ENCODE results near the gene ANKRD11.
"Not testable (repeated sequence)": the region's sequence is repeated elsewhere in the genome, so short reads cannot be mapped to it uniquely, and the experiment has no call there.

Gene ANKRD11

GRCh38 chr16:89246383-89246902 is 243.9 kb downstream of the ANKRD11 start:
- no peaks in the 10 kb centered on the region for H3K27me3 ChIP-seq (ENCODE audit: low read depth, low read length)
- H3K4me1 ChIP-seq (ENCODE audit: control insufficient read depth in 1 of 2, insufficient read depth in 2 of 2, low read length in 2 of 2) = peaks cover 0 to 9% of the 10 kb centered on the region in 2 donors
- H3K4me3 ChIP-seq (ENCODE audit: low read depth in 1 of 2, low read length in 2 of 2) = peak overlapping the region in 1 of 2 donors; percentile 51
- peaks cover 0 to 3% of the 10 kb centered on the region in 2 donors for H3K9me3 ChIP-seq (ENCODE audit: control insufficient read depth in 1 of 2, low read length in 2 of 2)
- peaks cover 0 to 1% of the 10 kb centered on the region in 2 donors for H3K36me3 ChIP-seq (ENCODE audit: control insufficient read depth in 1 of 2, insufficient read depth in 2 of 2, low read length in 2 of 2)
- no peak overlapping the region for H3K27ac ChIP-seq (ENCODE audit: low read length)

GRCh38 chr16:89244754-89245153 is 245.6 kb downstream of the ANKRD11 start:
- H3K27me3 ChIP-seq (ENCODE audit: low read depth, low read length) = no peaks in the 10 kb centered on the region
- H3K36me3 ChIP-seq (ENCODE audit: control insufficient read depth in 1 of 2, insufficient read depth in 2 of 2, low read length in 2 of 2) = peaks cover 0 to 5% of the 10 kb centered on the region in 2 donors
- H3K9me3 ChIP-seq (ENCODE audit: control insufficient read depth in 1 of 2, low read length in 2 of 2) = no peaks in the 10 kb centered on the region
- peaks cover 0 to 12% of the 10 kb centered on the region in 2 donors for H3K4me1 ChIP-seq (ENCODE audit: control insufficient read depth in 1 of 2, insufficient read depth in 2 of 2, low read length in 2 of 2)
- H3K27ac ChIP-seq (ENCODE audit: low read length) = no peak overlapping the region
- H3K4me3 ChIP-seq (ENCODE audit: low read depth in 1 of 2, low read length in 2 of 2) = no peak overlapping the region

GRCh38 chr16:89244264-89244663 is 246.1 kb downstream of the ANKRD11 start:
- peaks cover 0 to 12% of the 10 kb centered on the region in 2 donors for H3K4me1 ChIP-seq (ENCODE audit: control insufficient read depth in 1 of 2, insufficient read depth in 2 of 2, low read length in 2 of 2)
- not testable (repeated sequence) for H3K36me3 ChIP-seq (ENCODE audit: control insufficient read depth in 1 of 2, insufficient read depth in 2 of 2, low read length in 2 of 2); H3K27me3 ChIP-seq (ENCODE audit: low read depth, low read length); H3K27ac ChIP-seq (ENCODE audit: low read length); H3K4me3 ChIP-seq (ENCODE audit: low read depth in 1 of 2, low read length in 2 of 2); H3K9me3 ChIP-seq (ENCODE audit: control insufficient read depth in 1 of 2, low read length in 2 of 2)

GRCh38 chr16:89243664-89244063 is 246.7 kb downstream of the ANKRD11 start:
- H3K27me3 ChIP-seq (ENCODE audit: low read depth, low read length) = no peaks in the 10 kb centered on the region
- peaks cover 0 to 5% of the 10 kb centered on the region in 2 donors for H3K36me3 ChIP-seq (ENCODE audit: control insufficient read depth in 1 of 2, insufficient read depth in 2 of 2, low read length in 2 of 2)
- H3K9me3 ChIP-seq (ENCODE audit: control insufficient read depth in 1 of 2, low read length in 2 of 2) = no peaks in the 10 kb centered on the region
- H3K4me1 ChIP-seq (ENCODE audit: control insufficient read depth in 1 of 2, insufficient read depth in 2 of 2, low read length in 2 of 2) = peaks cover 0 to 12% of the 10 kb centered on the region in 2 donors
- no peak overlapping the region for H3K27ac ChIP-seq (ENCODE audit: low read length)
- H3K4me3 ChIP-seq (ENCODE audit: low read depth in 1 of 2, low read length in 2 of 2) = no peak overlapping the region

GRCh38 chr16:89242795-89243200 is 247.6 kb downstream of the ANKRD11 start:
- no peak overlapping the region for H3K27ac ChIP-seq (ENCODE audit: low read length)

GRCh38 chr16:89241187-89242007 is 249.0 kb downstream of the ANKRD11 start:
- Histone ChIP-seq H3K4me1 (ENCODE audit: control insufficient read depth in 1 of 2, insufficient read depth in 2 of 2, low read length in 2 of 2) (peaks cover 0 to 4% of the 10 kb centered on the region in 2 donors), H3K27ac (ENCODE audit: low read length) (peak overlapping the region; percentile 99), H3K27me3 (ENCODE audit: low read depth, low read length) (no peaks in the 10 kb centered on the region), H3K4me3 (ENCODE audit: low read depth in 1 of 2, low read length in 2 of 2) (peak overlapping the region; percentile 73 to 83), H3K36me3 (ENCODE audit: control insufficient read depth in 1 of 2, insufficient read depth in 2 of 2, low read length in 2 of 2) (peaks cover 0 to 5% of the 10 kb centered on the region in 2 donors), H3K9me3 (ENCODE audit: control insufficient read depth in 1 of 2, low read length in 2 of 2) (no peaks in the 10 kb centered on the region)

More at GRCh38 chr16:89242795-89243200, 247.6 kb downstream of the ANKRD11 start:
- no peak overlapping the region for H3K4me3 ChIP-seq (ENCODE audit: low read depth in 1 of 2, low read length in 2 of 2)
- peaks cover 0 to 5% of the 10 kb centered on the region in 2 donors for H3K36me3 ChIP-seq (ENCODE audit: control insufficient read depth in 1 of 2, insufficient read depth in 2 of 2, low read length in 2 of 2)
- H3K4me1 ChIP-seq (ENCODE audit: control insufficient read depth in 1 of 2, insufficient read depth in 2 of 2, low read length in 2 of 2) = peaks cover 0 to 12% of the 10 kb centered on the region in 2 donors
- H3K27me3 ChIP-seq (ENCODE audit: low read depth, low read length) = no peaks in the 10 kb centered on the region
- H3K9me3 ChIP-seq (ENCODE audit: control insufficient read depth in 1 of 2, low read length in 2 of 2) = no peaks in the 10 kb centered on the region

- Histone ChIP-seq H3K4me1 (ENCODE audit: control insufficient read depth in 1 of 2, insufficient read depth in 2 of 2, low read length in 2 of 2) (peaks cover 0 to 3% of the 10 kb centered on the region in 2 donors), H3K9me3 (ENCODE audit: control insufficient read depth in 1 of 2, low read length in 2 of 2) (no peaks in the 10 kb centered on the region), H3K27me3 (ENCODE audit: low read depth, low read length) (no peaks in the 10 kb centered on the region), H3K4me3 (ENCODE audit: low read depth in 1 of 2, low read length in 2 of 2) (no peak overlapping the region), H3K36me3 (ENCODE audit: control insufficient read depth in 1 of 2, insufficient read depth in 2 of 2, low read length in 2 of 2) (peaks cover 8 to 18% of the 10 kb centered on the region in 2 donors), H3K27ac (ENCODE audit: low read length) (no peak overlapping the region)
Measured at GRCh38 chr16:89237733-89238132, 252.6 kb downstream of the ANKRD11 start.

GRCh38 chr16:89233678-89234490 is 256.5 kb downstream of the ANKRD11 start:
- H3K27me3 ChIP-seq (ENCODE audit: low read depth, low read length) = no peaks in the 10 kb centered on the region
- H3K27ac ChIP-seq (ENCODE audit: low read length) = no peak overlapping the region
- H3K36me3 ChIP-seq (ENCODE audit: control insufficient read depth in 1 of 2, insufficient read depth in 2 of 2, low read length in 2 of 2) = peaks cover 26 to 44% of the 10 kb centered on the region in 2 donors

GRCh38 chr16:89232107-89232506 is 258.3 kb downstream of the ANKRD11 start:
- Histone ChIP-seq H3K27ac (ENCODE audit: low read length) (no peak overlapping the region), H3K4me3 (ENCODE audit: low read depth in 1 of 2, low read length in 2 of 2) (no peak overlapping the region), H3K9me3 (ENCODE audit: control insufficient read depth in 1 of 2, low read length in 2 of 2) (peaks cover 0 to 4% of the 10 kb centered on the region in 2 donors), H3K36me3 (ENCODE audit: control insufficient read depth in 1 of 2, insufficient read depth in 2 of 2, low read length in 2 of 2) (peaks cover 41 to 62% of the 10 kb centered on the region in 2 donors), H3K4me1 (ENCODE audit: control insufficient read depth in 1 of 2, insufficient read depth in 2 of 2, low read length in 2 of 2) (no peaks in the 10 kb centered on the region), H3K27me3 (ENCODE audit: low read depth, low read length) (no peaks in the 10 kb centered on the region)

More at GRCh38 chr16:89233678-89234490, 256.5 kb downstream of the ANKRD11 start:
- H3K9me3 ChIP-seq (ENCODE audit: control insufficient read depth in 1 of 2, low read length in 2 of 2) = no peaks in the 10 kb centered on the region
- no peak overlapping the region for H3K4me3 ChIP-seq (ENCODE audit: low read depth in 1 of 2, low read length in 2 of 2)
- no peaks in the 10 kb centered on the region for H3K4me1 ChIP-seq (ENCODE audit: control insufficient read depth in 1 of 2, insufficient read depth in 2 of 2, low read length in 2 of 2)

- H3K27me3 ChIP-seq (ENCODE audit: low read depth, low read length) = no peaks in the 10 kb centered on the region
- no peak overlapping the region for H3K27ac ChIP-seq (ENCODE audit: low read length)
- H3K36me3 ChIP-seq (ENCODE audit: control insufficient read depth in 1 of 2, insufficient read depth in 2 of 2, low read length in 2 of 2) = peaks cover 55 to 79% of the 10 kb centered on the region in 2 donors
- no peak overlapping the region for H3K4me3 ChIP-seq (ENCODE audit: low read depth in 1 of 2, low read length in 2 of 2)
- peaks cover 0 to 4% of the 10 kb centered on the region in 2 donors for H3K9me3 ChIP-seq (ENCODE audit: control insufficient read depth in 1 of 2, low read length in 2 of 2)
- no peaks in the 10 kb centered on the region for H3K4me1 ChIP-seq (ENCODE audit: control insufficient read depth in 1 of 2, insufficient read depth in 2 of 2, low read length in 2 of 2)
Measured at GRCh38 chr16:89230255-89230654, 260.1 kb downstream of the ANKRD11 start.

GRCh38 chr16:89224665-89225064 is 265.7 kb downstream of the ANKRD11 start:
- H3K4me3 ChIP-seq (ENCODE audit: low read depth in 1 of 2, low read length in 2 of 2) = no peak overlapping the region
- no peaks in the 10 kb centered on the region for H3K4me1 ChIP-seq (ENCODE audit: control insufficient read depth in 1 of 2, insufficient read depth in 2 of 2, low read length in 2 of 2)
- H3K27ac ChIP-seq (ENCODE audit: low read length) = no peak overlapping the region
- peaks cover 0 to 4% of the 10 kb centered on the region in 2 donors for H3K9me3 ChIP-seq (ENCODE audit: control insufficient read depth in 1 of 2, low read length in 2 of 2)
- H3K27me3 ChIP-seq (ENCODE audit: low read depth, low read length) = no peaks in the 10 kb centered on the region
- H3K36me3 ChIP-seq (ENCODE audit: control insufficient read depth in 1 of 2, insufficient read depth in 2 of 2, low read length in 2 of 2) = peaks cover 49 to 86% of the 10 kb centered on the region in 2 donors

Measured in muscle layer of duodenum (tissue), 2 donors.